Panc1 (cell line): Measurements from ENCODE around the gene ARHGAP8. TPM values are rescaled to one million over a fixed set of nuclear protein-coding genes. Genes with fewer than 3 reads are reported as not detected.

Experiments used
- ATAC-seq: fragments of 200-7000 bp; cut with Tn5 transposase; 2 replicates; pipeline ENCODE4 v1.9.1; 2020; ENCODE audit warnings: mild to moderate bottlenecking, moderate library complexity
- BruUV-seq: library from RNA; stranded (reverse); fragments of 400-500 nt; replicated peaks from 2 replicates; lab custom pipeline; 2021; lab: Mats Ljungman, UMichigan
- CTCF ChIA-PET: fragments of 300-600 bp; sonication (Branson Sonifier 250); formaldehyde crosslinking; loops from one replicate; lab custom pipeline; 2022; ENCODE audit warnings: antibody characterized with exemption; lab: Charles Lee
- POLR2A ChIA-PET: fragments of 300-600 bp; sonication (Branson Sonifier 250); formaldehyde crosslinking; loops from one replicate; lab custom pipeline; 2022; ENCODE audit warnings: antibody characterized with exemption; lab: Charles Lee
- DNase-seq: peaks from one replicate; pipeline ENCODE4 v3.0.0-alpha.2; 2010; ENCODE audit warnings: low read depth, low spot score
- H3K27ac ChIP-seq: 2 replicates; pipeline ENCODE4 v1.5.1; 2011; ENCODE audit warnings: mild to moderate bottlenecking, low read length, inconsistent platforms
- H3K27me3 ChIP-seq: fragments of 200-500 bp; sonication (Bioruptor generic); 2 replicates; pipeline ENCODE4 v1.6.0; 2014; ENCODE audit warnings: low read length, inconsistent platforms; ENCODE audit not compliant: control insufficient read depth, insufficient read depth
- H3K36me3 ChIP-seq: fragments of 200-500 bp; sonication (Bioruptor generic); 2 replicates; pipeline ENCODE4 v1.5.1; 2014; ENCODE audit warnings: inconsistent platforms, mild to moderate bottlenecking, low read length, moderate library complexity; ENCODE audit not compliant: control insufficient read depth, insufficient read depth
- H3K4me1 ChIP-seq: 2 replicates; pipeline ENCODE4 v1.5.1; 2011; ENCODE audit warnings: inconsistent platforms, mild to moderate bottlenecking, low read length, moderate library complexity; ENCODE audit not compliant: control insufficient read depth, insufficient read depth
- H3K4me3 ChIP-seq, 2 experiments: 2 replicates each; pipeline ENCODE4 v1.5.1; 2011 to 2012; ENCODE audit warnings: low read depth in 2 of 2, low read length in 2 of 2, mild to moderate bottlenecking in 2 of 2, inconsistent platforms in 1 of 2, moderate library complexity in 1 of 2
- H3K9me3 ChIP-seq: fragments of 200-500 bp; sonication (Bioruptor generic); 2 replicates; pipeline ENCODE4 v1.5.1; 2014; ENCODE audit warnings: low read depth, mild to moderate bottlenecking, inconsistent platforms, low read length, moderate library complexity; ENCODE audit not compliant: control insufficient read depth, insufficient read depth
- CTCF ChIP-seq: fragments of 450-650 bp; IDR thresholded peaks from 2 replicates; pipeline ENCODE4 v1.5.1; 2017; ENCODE audit warnings: mild to moderate bottlenecking
- POLR2AphosphoS5 ChIP-seq: IDR thresholded peaks from 2 replicates; pipeline ENCODE4 v1.6.1; 2012; ENCODE audit warnings: mild to moderate bottlenecking, low read depth, low read length, moderate library complexity
- REST ChIP-seq, 2 experiments: IDR thresholded peaks; 2 replicates each; pipeline ENCODE4 v1.6.1; 2011 to 2012; ENCODE audit warnings: low read depth in 2 of 2, control low read depth in 1 of 2, low read length in 1 of 2, mild to moderate bottlenecking in 1 of 2, moderate library complexity in 1 of 2; ENCODE audit not compliant: insufficient read depth in 1 of 2
- SIN3A ChIP-seq: IDR thresholded peaks from 2 replicates; pipeline ENCODE4 v1.6.1; 2012; ENCODE audit warnings: low read depth, mild to moderate bottlenecking, low read length, moderate library complexity, borderline replicate concordance; ENCODE audit not compliant: insufficient read depth
- TCF7L2 ChIP-seq: IDR thresholded peaks from 2 replicates; pipeline ENCODE4 v1.6.1; 2011; ENCODE audit warnings: mild to moderate bottlenecking, low read depth, low read length, inconsistent platforms
- in situ Hi-C: cut with HindIII; loops from 2 replicates; pipeline ENCODE4 v1.10.0; 2016; ENCODE audit warnings: low sequenced_read_pairs, low pct_unique_long_range_greater_than_20kb
- intact Hi-C: fragments of 100-400 bp; cut with micrococcal nuclease; formaldehyde crosslinking; loops from one replicate; pipeline ENCODE4 v1.10.0; 2022; ENCODE audit not compliant: unreplicated experiment
- total RNA-seq: library from RNA; stranded (reverse); gene quantifications from one replicate; pipeline ENCODE4 v1.2.1, GENCODE V29; 2021; ENCODE audit not compliant: unreplicated experiment

The ARHGAP8 gene
- total RNA-seq, 1 experiment from 2014 or later, result 9.2 TPM

- in situ Hi-C loops (no loop called here), intact Hi-C loops (no loop called here)
- ATAC-seq (no peak), DNase-seq (no peak)
- TF ChIP-seq REST (IDR thresholded peaks at IDR 0.05; ENCODE audit: insufficient read depth in 1 of 2, low read depth in 2 of 2, low read length in 1 of 2), result no peak
- TF ChIP-seq TCF7L2, result no peak
- no peak for TF ChIP-seq CTCF
- TF ChIP-seq POLR2AphosphoS5, result no peak
- no peak for TF ChIP-seq SIN3A
- Histone ChIP-seq H3K27me3 (no peaks in the 10 kb centered on the region), H3K4me1 (no peaks in the 10 kb centered on the region), H3K36me3 (no peaks in the 10 kb centered on the region), H3K27ac (no peak overlapping the region), H3K4me3 (no peak overlapping the region), H3K9me3 (no peaks in the 10 kb centered on the region)
- no TSS peak for BruUV-seq
- POLR2A ChIA-PET, result no interaction called here
- CTCF ChIA-PET, result no interaction called here
Measured at GRCh38 chr22:44881624-44882023, 129.2 kb downstream of the ARHGAP8 start.

- ATAC-seq (no peak; the same call in 1 of the 2 replicates), DNase-seq (no peak)
- H3K36me3 ChIP-seq, result no peaks in the 10 kb centered on the region
- POLR2A ChIA-PET, result no interaction called here
- TF ChIP-seq TCF7L2, result no peak
- TF ChIP-seq CTCF, result no peak
- no peak for TF ChIP-seq POLR2AphosphoS5
- no peak for TF ChIP-seq REST (IDR thresholded peaks at IDR 0.05; ENCODE audit: insufficient read depth in 1 of 2, low read depth in 2 of 2, low read length in 1 of 2)
- TF ChIP-seq SIN3A, result no peak
- H3K27me3 ChIP-seq, result no peaks in the 10 kb centered on the region
- in situ Hi-C loops, result no loop called here
- BruUV-seq, result no TSS peak
- intact Hi-C loops, result no loop called here
- no peak overlapping the region for H3K4me3 ChIP-seq
- no peak overlapping the region for H3K27ac ChIP-seq
- CTCF ChIA-PET, result interaction anchor here (0.6 kb wide), 1 partner anchor 167 kb away, joined by 4 read pairs; no protein-coding TSS in a partner anchor
- no peaks in the 10 kb centered on the region for H3K9me3 ChIP-seq
- H3K4me1 ChIP-seq, result no peaks in the 10 kb centered on the region
Measured at GRCh38 chr22:44882226-44882905, 130.0 kb downstream of the ARHGAP8 start.
